GM18520 (cell line): ENCODE results near the gene CTDSPL.
"Not testable (repeated sequence)": the region's sequence is repeated elsewhere in the genome, so short reads cannot be mapped to it uniquely, and the experiment has no call there.

ENCODE experiments used
- ATAC-seq: cut with Tn5 transposase; IDR thresholded peaks from one replicate; pipeline ENCODE4 v1.9.1; 2021; ENCODE audit not compliant: unreplicated experiment

CTDSPL gene

DNA sequence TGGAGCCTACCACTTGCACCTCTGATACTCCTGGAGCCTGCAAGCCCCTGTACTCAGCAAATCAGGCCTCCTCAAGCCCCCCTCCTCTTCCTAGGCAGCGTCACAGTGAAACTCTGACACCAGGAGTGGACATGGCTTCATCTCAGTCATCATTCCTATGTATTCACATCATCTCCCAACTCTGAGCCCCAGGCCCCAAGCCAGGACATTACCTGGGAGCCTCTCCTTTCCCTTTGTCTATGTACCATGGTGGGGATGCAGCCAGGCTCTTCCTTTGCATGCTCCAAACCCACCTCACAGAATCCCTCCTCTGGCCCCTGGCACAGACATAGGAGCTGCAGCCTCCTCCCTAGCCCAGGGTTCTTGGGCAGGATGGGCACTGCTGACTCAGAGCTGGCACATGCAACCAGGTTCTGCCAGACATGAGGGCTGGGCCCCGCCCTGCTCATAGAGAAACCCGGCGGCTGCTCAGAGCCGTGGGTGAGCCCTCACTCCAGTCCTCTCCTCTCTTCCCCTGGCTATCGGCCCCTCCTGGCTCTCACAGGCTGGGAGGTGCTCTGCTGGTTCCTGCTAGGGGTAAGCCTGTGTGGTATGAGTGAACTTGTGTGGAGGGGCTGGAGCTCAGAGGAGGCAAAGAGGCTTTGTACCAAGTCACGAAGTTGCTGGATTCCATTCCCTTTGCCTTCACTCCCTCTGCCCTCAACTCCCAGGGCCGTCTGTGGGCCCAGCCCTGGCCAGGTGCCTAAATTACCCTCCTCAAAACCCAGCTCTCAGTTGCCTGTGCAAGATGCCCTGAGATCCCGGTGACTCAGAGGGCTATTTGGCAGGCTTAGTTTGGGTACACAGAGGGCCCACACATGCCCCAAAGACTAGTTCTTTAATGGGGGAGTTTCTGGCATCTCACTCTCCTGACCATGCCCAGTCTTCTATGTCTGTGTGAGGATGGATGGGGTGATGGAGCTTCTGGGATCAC lies 169.6 kb downstream of the CTDSPL start:
- ATAC-seq, result no peak

- ATAC-seq, result no peak
Observed at GRCh38 chr3:38032328-38032865, 170.7 kb downstream of the CTDSPL start.

DNA sequence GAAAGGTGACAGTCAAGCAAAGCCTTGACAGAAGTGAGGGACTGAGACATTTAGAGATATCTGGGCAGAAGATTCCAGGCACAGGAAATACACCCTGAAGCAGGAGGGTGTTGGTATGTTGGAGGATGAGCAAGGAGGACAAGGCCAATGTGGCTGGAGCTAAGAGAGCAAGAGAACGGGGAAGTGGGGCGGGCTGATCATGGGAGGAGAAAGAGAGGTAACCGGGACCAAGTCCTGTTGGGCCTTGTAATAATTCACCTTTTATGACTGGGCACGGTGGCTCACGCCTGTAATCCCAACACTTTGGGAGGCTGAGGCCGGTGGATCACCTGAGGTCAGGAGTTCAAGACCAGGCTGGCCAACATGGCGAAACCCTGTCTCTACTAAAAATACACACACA lies 171.9 kb downstream of the CTDSPL start:
- not testable (repeated sequence) for ATAC-seq
